ENCODE measurements around the gene VENTX. TPM values are rescaled to one million over a fixed set of nuclear protein-coding genes. Genes with fewer than 3 reads are reported as not detected.

The VENTX gene
- total RNA-seq, 1 donor, result not detected

DNA sequence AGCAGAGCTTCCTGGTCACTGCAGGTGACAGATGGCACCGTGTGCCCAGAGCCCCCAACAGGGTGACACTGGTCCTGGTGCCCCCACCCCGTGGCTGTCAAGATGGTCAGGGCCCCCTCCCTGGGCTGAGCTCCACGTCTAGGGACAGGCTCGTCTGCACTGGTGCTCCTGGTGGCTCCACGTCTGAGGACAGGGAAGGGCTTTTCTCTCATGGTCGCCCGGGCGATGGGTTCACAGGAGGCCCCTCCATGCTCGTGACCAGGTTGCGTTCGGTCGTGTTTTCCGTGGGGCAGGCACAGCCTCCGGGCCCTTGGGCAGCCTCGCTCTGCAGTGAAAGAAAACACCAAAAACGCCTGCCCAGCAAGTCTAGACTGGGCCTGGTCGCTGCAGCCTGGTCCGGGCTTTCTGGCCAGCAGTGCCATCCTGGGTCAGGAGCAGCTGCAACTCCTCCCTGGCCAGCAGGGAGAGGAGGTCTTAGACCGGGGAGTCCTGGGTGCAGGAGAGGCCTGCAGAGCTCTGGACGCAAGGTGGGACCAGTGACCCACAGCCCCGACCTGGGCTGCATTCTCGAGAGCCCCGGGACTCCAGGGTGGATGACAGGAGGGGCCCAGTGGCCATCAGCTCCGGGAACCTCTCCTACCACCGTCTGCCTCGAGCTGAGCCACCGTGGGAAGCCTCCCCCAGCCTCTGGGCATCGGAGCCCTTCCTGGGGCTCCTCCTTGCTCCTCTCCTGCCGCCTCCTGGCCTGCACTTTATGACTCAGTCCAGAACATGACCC is 35.5 kb upstream of the VENTX start:
- TF ChIP-seq CTCF (IDR thresholded peaks at IDR 0.05; ENCODE audit: insufficient read depth, low read depth, low read length), result no peak
- DNase-seq (ENCODE audit: low read depth), result no peak
- H3K4me3 ChIP-seq (ENCODE audit: low read depth, low read length), result no peak overlapping the region

DNA sequence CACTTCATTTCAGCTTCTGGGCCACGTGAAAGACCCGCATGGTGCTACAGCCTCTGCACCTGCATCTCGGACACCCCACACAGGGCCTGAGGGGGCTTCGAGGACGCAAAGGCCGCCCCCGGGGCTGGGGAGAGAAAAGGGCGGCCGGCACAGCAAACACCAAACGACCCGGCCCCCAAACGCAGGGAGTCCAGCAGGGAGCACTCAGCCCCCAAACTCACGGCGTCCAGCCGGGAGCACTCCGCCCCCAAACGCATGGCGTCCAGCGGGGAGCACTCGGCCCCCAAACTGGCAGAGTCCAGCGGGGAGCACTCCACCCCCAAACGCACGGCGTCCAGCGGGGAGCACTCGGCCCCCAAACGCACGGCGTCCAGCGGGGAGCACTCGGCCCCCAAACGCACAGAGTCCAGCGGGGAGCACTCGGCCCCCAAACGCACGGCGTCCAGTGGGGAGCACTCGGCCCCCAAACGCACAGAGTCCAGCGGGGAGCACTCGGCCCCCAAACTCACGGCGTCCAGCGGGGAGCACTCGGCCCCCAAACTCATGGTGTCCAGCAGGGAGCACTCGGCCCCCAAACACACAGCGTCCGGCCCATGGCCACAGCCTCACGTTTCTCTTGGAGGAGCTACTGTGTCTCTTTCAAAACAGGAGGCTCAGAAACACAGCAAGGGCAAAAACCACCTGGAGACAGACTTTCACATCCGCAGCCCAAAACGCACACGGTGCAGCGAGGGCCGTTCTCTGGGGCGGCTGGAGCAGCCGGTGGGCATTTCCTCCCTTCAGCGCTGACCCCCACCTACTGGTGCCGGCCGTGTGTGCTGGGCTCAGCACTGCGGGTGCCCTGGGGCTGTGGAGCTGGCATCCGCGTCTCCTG is 34.6 kb upstream of the VENTX start:
- no peak for DNase-seq (ENCODE audit: low read depth)
- no peak for TF ChIP-seq CTCF (IDR thresholded peaks at IDR 0.05; ENCODE audit: insufficient read depth, low read depth, low read length)
- no peak overlapping the region for H3K4me3 ChIP-seq (ENCODE audit: low read depth, low read length)

DNA sequence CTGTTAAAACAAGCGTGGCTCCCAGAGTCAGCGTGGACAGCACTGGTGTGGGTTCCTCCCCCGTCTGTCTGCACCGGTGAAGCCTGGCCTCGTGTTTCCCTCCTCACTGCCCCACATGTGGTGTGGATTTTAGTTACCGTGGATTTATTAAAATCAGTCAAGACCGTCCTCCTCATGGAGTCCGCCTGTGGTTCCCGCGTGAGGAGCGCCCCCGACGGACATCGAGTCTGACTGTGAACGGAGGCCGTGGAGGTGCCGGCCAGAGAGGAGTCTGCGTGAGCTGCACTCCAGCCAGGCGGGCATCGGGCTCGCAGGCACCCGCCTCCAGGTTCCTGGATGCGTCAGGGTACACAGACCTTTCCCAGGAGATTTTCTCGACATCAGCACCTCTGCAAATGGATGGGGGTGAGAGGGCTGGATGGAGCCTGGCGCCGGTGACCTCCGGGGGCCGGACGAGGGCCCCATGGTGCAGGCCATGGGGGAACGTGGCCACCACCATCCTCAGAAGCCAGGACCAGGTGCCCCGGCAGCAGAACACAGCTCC is 33.9 kb upstream of the VENTX start:
- no peak for TF ChIP-seq CTCF (IDR thresholded peaks at IDR 0.05; ENCODE audit: insufficient read depth, low read depth, low read length)
- no peak for DNase-seq (ENCODE audit: low read depth)
- H3K4me3 ChIP-seq (ENCODE audit: low read depth, low read length), result no peak overlapping the region

- TF ChIP-seq CTCF (IDR thresholded peaks at IDR 0.05; ENCODE audit: insufficient read depth, low read depth, low read length), result no peak
- H3K4me3 ChIP-seq (ENCODE audit: low read depth, low read length), result no peak overlapping the region
- no peak for DNase-seq (ENCODE audit: low read depth)
Measured at GRCh38 chr10:133204226-133205015, 33.2 kb upstream of the VENTX start.

DNA sequence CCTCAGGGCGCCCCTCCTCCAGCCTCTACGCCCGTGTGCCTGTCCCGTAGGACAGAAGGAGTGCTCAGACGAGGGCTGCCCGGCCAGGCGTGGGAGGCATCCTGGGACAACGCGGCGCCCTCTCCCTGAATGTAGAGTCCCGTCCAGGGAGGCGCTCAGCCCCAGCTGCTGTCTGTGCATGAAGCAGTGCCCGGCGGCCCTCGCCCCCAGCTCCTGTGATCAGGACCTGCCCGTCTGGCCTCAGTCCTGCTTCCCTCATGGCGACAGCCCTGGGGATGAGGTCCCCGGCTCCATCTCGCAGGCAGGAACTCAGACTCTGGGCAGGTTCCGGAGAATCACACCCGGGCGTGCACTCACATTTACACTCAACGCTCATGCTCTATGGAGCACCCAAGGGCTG is 32.5 kb upstream of the VENTX start:
- no peak overlapping the region for H3K4me3 ChIP-seq (ENCODE audit: low read depth, low read length)
- no peak for TF ChIP-seq CTCF (IDR thresholded peaks at IDR 0.05; ENCODE audit: insufficient read depth, low read depth, low read length)
- no peak for DNase-seq (ENCODE audit: low read depth)

GRCh38 chr10:133206356-133207040 is 31.2 kb upstream of the VENTX start:
- TF ChIP-seq CTCF (IDR thresholded peaks at IDR 0.05; ENCODE audit: insufficient read depth, low read depth, low read length), result no peak
- H3K4me3 ChIP-seq (ENCODE audit: low read depth, low read length), result no peak overlapping the region
- DNase-seq (ENCODE audit: low read depth), result no peak

All from fibroblast of villous mesenchyme (primary cell).